ENCODE measurements around the gene PP2D1.

DNA sequence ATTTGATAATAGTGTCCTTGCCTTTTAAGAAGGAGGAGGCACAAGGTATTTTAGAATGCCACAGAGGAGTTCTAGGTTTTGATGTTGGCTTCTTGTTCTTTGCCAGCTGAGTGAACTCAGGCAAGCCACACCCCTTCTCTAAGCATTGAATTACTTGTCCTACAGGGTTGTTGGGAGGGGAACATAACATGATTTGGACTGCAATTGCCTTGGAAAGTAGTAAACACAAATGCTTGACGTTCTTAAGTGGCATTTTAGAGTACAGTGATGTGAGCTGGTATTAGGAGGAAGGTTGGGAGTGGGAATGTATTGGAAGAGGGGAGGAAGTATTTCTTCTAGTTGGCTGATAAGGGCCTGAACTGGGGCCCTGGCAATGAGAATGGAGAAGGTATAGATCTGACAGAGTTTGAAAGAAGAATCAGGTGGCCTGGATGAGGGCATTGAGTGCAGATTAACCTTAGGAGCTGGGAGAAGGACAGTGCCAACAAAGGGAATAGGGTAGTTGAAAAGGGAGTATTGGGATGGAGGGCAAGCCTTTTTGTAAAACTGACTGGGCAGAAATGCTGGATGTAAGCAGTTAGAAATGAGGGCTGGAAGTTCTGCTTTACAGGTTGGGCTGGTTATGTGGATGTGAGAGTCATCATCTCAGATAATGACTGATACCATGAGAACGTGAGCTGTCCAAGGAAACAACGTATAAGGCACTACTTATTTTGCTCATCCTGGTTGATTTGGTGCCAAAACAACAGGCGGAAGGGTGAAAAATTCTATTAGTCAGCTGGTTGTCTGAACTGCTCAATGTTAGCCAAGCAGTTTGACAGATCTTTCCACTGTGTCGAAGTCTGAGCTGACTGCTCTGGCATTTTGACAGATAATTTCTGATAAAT is 44.9 kb upstream of the PP2D1 start:
- TF ChIP-seq, protein P1, sequence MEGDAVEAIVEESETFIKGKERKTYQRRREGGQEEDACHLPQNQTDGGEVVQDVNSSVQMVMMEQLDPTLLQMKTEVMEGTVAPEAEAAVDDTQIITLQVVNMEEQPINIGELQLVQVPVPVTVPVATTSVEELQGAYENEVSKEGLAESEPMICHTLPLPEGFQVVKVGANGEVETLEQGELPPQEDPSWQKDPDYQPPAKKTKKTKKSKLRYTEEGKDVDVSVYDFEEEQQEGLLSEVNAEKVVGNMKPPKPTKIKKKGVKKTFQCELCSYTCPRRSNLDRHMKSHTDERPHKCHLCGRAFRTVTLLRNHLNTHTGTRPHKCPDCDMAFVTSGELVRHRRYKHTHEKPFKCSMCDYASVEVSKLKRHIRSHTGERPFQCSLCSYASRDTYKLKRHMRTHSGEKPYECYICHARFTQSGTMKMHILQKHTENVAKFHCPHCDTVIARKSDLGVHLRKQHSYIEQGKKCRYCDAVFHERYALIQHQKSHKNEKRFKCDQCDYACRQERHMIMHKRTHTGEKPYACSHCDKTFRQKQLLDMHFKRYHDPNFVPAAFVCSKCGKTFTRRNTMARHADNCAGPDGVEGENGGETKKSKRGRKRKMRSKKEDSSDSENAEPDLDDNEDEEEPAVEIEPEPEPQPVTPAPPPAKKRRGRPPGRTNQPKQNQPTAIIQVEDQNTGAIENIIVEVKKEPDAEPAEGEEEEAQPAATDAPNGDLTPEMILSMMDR (IDR thresholded peaks at IDR 0.05) = no peak
- no peak for TF ChIP-seq POLR2AphosphoS5 (IDR thresholded peaks at IDR 0.05; ENCODE audit: low read depth, low read length)
- no peak for TF ChIP-seq TCF7L2 (IDR thresholded peaks at IDR 0.05; ENCODE audit: low read depth, low read length)
